GM13977 (cell line): ENCODE data around the gene SLC45A3.

ENCODE experiments used
- DNase-seq: peaks from one replicate; pipeline ENCODE4 v3.0.0; 2012; ENCODE audit warnings: low spot score
- CTCF ChIP-seq: IDR thresholded peaks from 2 replicates; pipeline ENCODE4 v1.5.1; 2012; ENCODE audit warnings: mild to moderate bottlenecking, control low read depth; ENCODE audit not compliant: insufficient read depth; ENCODE audit errors: extremely low read depth, missing control alignments
- in situ Hi-C: fragments of 300-500 bp; cut with MboI; formaldehyde crosslinking; loops from one replicate; pipeline ENCODE4 v1.12.0; 2022; ENCODE audit warnings: low sequenced_read_pairs, low pct_unique_long_range_greater_than_20kb, mixed read lengths, inconsistent platforms; ENCODE audit not compliant: unreplicated experiment

Gene SLC45A3

GRCh38 chr1:205658943-205659581, 21.2 kb downstream of the SLC45A3 start:
- peak; percentile 91 for DNase-seq
- peak; percentile 97 for TF ChIP-seq CTCF
- in situ Hi-C loops = loop anchor here (10.0 kb wide), 1 partner anchor 74 kb away; no protein-coding TSS in a partner anchor

- no peak for TF ChIP-seq CTCF
- DNase-seq = no peak
- in situ Hi-C loops = loop anchor here (10.0 kb wide), 1 partner anchor 71 kb away; no protein-coding TSS in a partner anchor
Observed at GRCh38 chr1:205656236-205656635, 24.1 kb downstream of the SLC45A3 start.

GRCh38 chr1:205652984-205653383, 27.3 kb downstream of the SLC45A3 start:
- no peak for TF ChIP-seq CTCF
- no peak for DNase-seq
- in situ Hi-C loops = loop anchor here (10.0 kb wide), 1 partner anchor 68 kb away; no protein-coding TSS in a partner anchor

GRCh38 chr1:205650241-205650640, 30.1 kb downstream of the SLC45A3 start:
- TF ChIP-seq CTCF = no peak
- in situ Hi-C loops = loop anchor here (10.0 kb wide), 1 partner anchor 65 kb away; no protein-coding TSS in a partner anchor
- DNase-seq = no peak

GRCh38 chr1:205645519-205645918, 34.8 kb downstream of the SLC45A3 start:
- DNase-seq = no peak
- TF ChIP-seq CTCF = no peak
- in situ Hi-C loops = no loop called here

GRCh38 chr1:205642679-205643307, 37.5 kb downstream of the SLC45A3 start:
- in situ Hi-C loops = no loop called here
- no peak for DNase-seq

More at GRCh38 chr1:205642679-205643307, 37.5 kb downstream of the SLC45A3 start:
- TF ChIP-seq CTCF = no peak
